Muscle of arm (tissue), 14 donors: ENCODE results near the gene GAN. TPM values are rescaled to one million over a fixed set of nuclear protein-coding genes. Genes with fewer than 3 reads are reported as not detected.

ENCODE experiments used
- DNase-seq: peaks from one replicate; pipeline ENCODE4 v3.0.0-alpha.2; 2013
- long read RNA-seq, 11 donors: transcript quantifications; one replicate each; lab custom pipeline, GENCODE V29; 2026
- polyA plus RNA-seq, 12 donors: library from polyadenylated mRNA; unstranded; fragments of 120-200 nt; gene quantifications; one replicate each; pipeline ENCODE4 v1.2.1, GENCODE V29; 2013; ENCODE audit not compliant: insufficient read length in 12 of 12

The GAN gene
- 1 to 10 TPM in 11 of 12 donors, not detected in 1; 1.8 to 3.8 (median 2.9) TPM for polyA plus RNA-seq
- long read RNA-seq, donor 1, full-length matches to known transcripts, result 1 of 1 reads
- long read RNA-seq, donor 1, partial matches to known transcripts, result 0 of 1 reads
- long read RNA-seq, donor 1, other reads (novel, unspliced or antisense), result 0 of 1 reads
- long read RNA-seq, donor 2, result 0 reads
- long read RNA-seq, donor 3, result 0 reads
- long read RNA-seq, donor 4, result 0 reads
- long read RNA-seq, donor 5, result 0 reads
- long read RNA-seq, donor 6, result 0 reads
- long read RNA-seq, donor 7, result 0 reads
- long read RNA-seq, donor 8, full-length matches to known transcripts, result 1 of 1 reads
- long read RNA-seq, donor 8, partial matches to known transcripts, result 0 of 1 reads
- long read RNA-seq, donor 8, other reads (novel, unspliced or antisense), result 0 of 1 reads
- long read RNA-seq, donor 9, result 0 reads
- long read RNA-seq, donor 10, result 0 reads
- long read RNA-seq, donor 11, result 0 reads

GRCh38 chr16:81314603-81315270, at the start of gene GAN:
Gene GAN, plus strand, starts transcription at chr16:81314962. Its CDS starts 152 bp downstream, at chr16:81315114.
- peak; percentile 97 for DNase-seq

- no peak for DNase-seq
These were observed 49.7 kb upstream of the GAN start for GRCh38 chr16:81265052-81265451.

- peak; percentile 16 for DNase-seq
These were observed 48.9 kb upstream of the GAN start for GRCh38 chr16:81265658-81266451.

GRCh38 chr16:81266680-81267095, 48.1 kb upstream of the GAN start:
- DNase-seq, result no peak

- no peak for DNase-seq
These were observed 46.3 kb upstream of the GAN start for GRCh38 chr16:81268509-81268908.

- no peak for DNase-seq
These were observed 41.4 kb upstream of the GAN start for GRCh38 chr16:81273223-81273950.

GRCh38 chr16:81275064-81275532, 39.7 kb upstream of the GAN start:
- no peak for DNase-seq

- DNase-seq, result no peak
These were observed 39.0 kb upstream of the GAN start for GRCh38 chr16:81275795-81276194.

GRCh38 chr16:81276323-81276722, 38.4 kb upstream of the GAN start:
- DNase-seq, result no peak

- no peak for DNase-seq
These were observed 37.2 kb upstream of the GAN start for GRCh38 chr16:81277541-81278080.

GRCh38 chr16:81278526-81278925, 36.2 kb upstream of the GAN start:
- no peak for DNase-seq

GRCh38 chr16:81279392-81279791, 35.4 kb upstream of the GAN start:
- no peak for DNase-seq

GRCh38 chr16:81280393-81280792, 34.4 kb upstream of the GAN start:
- DNase-seq, result no peak

- no peak for DNase-seq
These were observed 31.7 kb upstream of the GAN start for GRCh38 chr16:81283044-81283443.

GRCh38 chr16:81284995-81285600, 29.7 kb upstream of the GAN start:
- DNase-seq, result no peak

- DNase-seq, result no peak
These were observed 28.6 kb upstream of the GAN start for GRCh38 chr16:81286190-81286589.

- no peak for DNase-seq
These were observed 23.6 kb upstream of the GAN start for GRCh38 chr16:81291117-81291516.

GRCh38 chr16:81292936-81293335, 21.8 kb upstream of the GAN start:
- no peak for DNase-seq

GRCh38 chr16:81293909-81294802, 20.6 kb upstream of the GAN start:
- DNase-seq, result no peak

GRCh38 chr16:81296631-81297030, 18.1 kb upstream of the GAN start:
- DNase-seq, result no peak
